VCaP (cell line): ENCODE results near the gene ARVCF.

Experiments used
- H3K27ac ChIP-seq: fragments of 450-650 bp; 2 replicates; pipeline ENCODE4 v1.5.1; 2017
- CTCF ChIP-seq: fragments of 450-650 bp; conservative IDR thresholded peaks from 2 replicates; pipeline ENCODE4 v1.5.1; 2017; ENCODE audit warnings: mild to moderate bottlenecking, moderate library complexity

ARVCF gene

DNA sequence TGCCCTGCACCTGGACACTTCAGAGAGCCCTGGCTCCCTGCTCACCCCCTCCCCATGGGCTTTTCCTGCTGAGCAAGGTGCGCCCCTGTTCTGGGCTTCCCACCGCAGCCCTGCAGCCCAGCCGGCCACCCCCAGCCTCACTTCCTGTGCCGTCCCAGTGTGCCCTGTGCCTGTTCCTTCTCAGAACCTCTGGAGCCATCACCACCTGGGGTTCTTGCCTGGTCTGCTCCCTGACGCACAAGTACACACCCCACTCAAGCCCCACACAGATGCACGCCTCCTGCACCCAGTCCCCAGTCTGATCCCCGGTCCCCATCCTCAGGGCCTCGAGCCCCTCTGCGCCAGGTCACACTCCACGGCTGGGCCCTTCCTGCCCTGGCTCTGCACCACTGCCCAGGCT lies 39.5 kb upstream of the ARVCF start:
- H3K27ac ChIP-seq = no peak overlapping the region

GRCh38 chr22:20055654-20056053 lies 39.0 kb upstream of the ARVCF start:
- no peak overlapping the region for H3K27ac ChIP-seq
- TF ChIP-seq CTCF = no peak

More for the DNA sequence above, 39.5 kb upstream of the ARVCF start:
- TF ChIP-seq CTCF = no peak

DNA sequence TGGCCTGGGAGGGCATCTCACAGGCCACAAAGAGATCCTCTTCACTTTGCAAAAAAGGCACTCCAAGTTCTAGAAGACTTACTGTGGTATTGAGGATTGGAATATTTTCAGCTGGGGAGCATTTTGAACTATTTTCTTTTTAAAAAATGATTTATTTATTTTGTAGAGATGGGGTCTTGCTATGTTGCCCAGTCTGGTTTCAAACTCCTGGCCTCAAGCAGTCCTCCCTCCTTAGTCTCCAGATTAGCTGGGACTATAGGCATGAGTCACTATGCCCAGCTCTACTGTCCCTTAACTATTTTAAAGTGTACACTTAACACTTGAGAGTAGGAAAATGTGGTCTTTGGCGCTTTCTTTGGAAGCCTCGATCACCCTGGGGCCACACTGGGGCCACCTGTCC lies 38.5 kb upstream of the ARVCF start:
- no peak for TF ChIP-seq CTCF
- no peak overlapping the region for H3K27ac ChIP-seq

DNA sequence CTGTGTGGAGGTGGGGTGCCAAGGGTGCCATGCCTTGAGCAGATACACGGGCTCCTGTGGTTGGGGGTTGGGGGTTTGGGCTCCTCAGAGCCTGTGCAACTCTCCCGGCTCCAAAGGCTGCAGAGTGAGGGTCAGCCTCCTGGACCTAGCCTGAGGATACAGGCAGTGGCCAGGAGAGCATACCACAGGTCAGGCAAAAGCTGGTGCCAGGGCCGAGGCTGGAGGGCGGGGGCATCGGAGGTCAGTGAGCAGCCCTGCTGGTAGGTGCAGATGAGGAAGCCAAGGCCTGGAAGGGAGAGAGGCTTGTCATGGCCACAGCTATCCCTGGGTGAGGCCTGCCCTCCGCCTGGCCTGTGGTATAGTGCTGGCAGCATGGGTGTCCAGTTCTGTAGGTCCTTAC lies 37.9 kb upstream of the ARVCF start:
- H3K27ac ChIP-seq = no peak overlapping the region
- TF ChIP-seq CTCF = no peak

- TF ChIP-seq CTCF = no peak
- no peak overlapping the region for H3K27ac ChIP-seq
Measured at GRCh38 chr22:20054034-20054427, 37.4 kb upstream of the ARVCF start.

DNA sequence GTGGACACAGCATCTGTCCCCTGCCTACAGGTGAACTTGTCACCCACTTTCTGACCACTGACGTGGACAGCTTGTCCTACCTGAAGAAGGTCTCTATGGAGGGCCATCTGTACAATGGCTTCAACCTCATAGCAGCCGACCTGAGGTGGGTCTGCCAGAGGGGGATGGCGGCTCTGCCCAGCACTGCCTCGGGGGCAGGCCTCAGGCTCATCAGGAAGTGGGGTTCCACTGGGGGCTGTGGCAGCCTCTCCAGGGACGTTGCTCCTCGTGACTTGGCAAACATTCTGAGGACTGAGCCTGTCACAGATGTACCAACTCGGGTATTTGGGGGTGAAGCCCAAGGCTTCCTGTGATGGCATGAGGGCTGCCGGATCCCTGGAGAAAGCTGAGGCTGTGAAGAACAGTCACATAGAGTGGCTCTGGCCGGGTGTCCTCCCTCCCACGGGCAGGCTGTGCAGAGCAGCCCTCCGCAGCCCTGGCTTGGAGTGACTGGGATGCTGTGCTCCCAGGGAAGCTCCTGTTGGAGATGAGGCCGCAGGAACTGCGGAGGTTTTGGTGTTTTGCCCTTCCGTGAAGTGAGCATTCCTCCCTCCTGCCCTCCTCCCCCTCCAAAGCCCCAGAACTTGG lies 36.9 kb upstream of the ARVCF start:
- TF ChIP-seq CTCF = no peak
- H3K27ac ChIP-seq = no peak overlapping the region

DNA sequence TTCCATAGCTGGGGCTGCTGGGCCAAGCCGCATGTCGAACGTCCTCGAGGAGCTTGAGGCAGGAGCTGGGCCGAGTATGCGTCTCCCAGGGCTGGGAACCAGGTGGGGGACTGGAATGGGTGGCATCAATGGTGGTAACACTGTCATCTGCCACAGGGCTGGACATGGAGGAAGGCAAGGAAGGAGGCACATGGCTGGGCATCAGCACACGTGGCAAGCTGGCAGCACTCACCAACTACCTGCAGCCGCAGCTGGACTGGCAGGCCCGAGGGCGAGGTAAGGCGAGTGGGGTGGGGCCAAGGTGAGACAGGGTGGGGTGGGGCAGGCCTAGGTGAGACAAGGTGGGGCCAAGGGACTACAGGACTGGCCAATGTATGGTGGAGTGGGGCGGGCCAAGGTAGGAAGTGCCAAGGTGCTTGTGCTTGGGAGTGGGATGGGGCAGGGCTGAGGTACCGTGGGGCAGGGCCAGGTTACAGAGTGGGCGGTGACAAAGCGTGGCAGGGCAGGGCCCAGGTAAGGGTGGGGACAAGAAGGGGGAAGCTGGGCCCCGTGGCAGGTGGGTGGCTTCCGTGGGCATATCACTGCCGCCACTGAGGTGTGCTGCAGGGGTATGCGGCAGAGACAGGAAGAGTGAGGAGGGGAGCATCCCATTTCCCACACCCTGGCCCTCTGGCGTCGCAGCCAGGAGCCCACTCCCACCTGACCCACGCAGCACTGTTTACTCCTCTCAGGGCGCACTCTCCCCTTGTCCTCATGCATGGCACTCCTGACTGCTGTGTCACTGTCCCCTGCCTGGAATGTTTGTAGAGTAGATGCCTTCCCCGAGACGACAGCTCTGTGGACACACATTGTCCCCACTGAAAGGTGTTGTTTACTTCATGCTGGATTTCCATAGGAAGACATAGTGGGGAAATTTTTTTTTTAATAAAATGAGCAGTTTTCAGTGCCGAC lies 36.0 kb upstream of the ARVCF start:
- TF ChIP-seq CTCF = no peak
- no peak overlapping the region for H3K27ac ChIP-seq
